Measurements from ENCODE around the gene COL1A2. TPM values are rescaled to one million over a fixed set of nuclear protein-coding genes. Genes with fewer than 3 reads are reported as not detected.

Gene COL1A2
- total and polyA plus RNA-seq, 2 donors (not counting 1 experiment from before 2014, with no cell fraction given), result 2,400 to 3,638 TPM

DNA sequence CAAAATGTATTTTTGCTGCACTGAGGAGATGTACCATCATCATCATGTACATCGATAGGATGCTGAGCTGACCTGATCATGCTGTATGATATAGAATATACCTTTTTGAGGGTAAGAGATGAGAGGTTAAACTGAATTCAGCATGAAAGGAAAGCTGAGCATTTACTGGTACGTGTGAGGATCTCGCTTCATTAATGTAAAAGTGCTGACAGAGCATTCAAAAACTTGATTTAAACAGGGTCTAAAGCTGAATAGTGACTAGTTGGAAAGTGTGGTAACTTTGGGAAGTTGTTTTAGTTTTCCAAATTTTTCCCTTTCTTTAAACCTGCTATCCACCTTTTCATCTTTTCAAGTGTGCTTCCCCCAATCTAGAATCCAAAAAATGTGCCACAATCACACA is 28.5 kb upstream of the COL1A2 start:
- no peaks in the 10 kb centered on the region for H3K27me3 ChIP-seq (ENCODE audit: control insufficient read depth, insufficient read depth, low read length)
- no peak for DNase-seq (ENCODE audit: low read depth in 2 of 2)
- no peak overlapping the region for H3K4me2 ChIP-seq (ENCODE audit: extremely low read depth, insufficient read depth, low read length)
- H4K20me1 ChIP-seq (ENCODE audit: control insufficient read depth, extremely low read depth, insufficient read depth, low read length), result no peaks in the 10 kb centered on the region
- H3K9me3 ChIP-seq (ENCODE audit: control insufficient read depth, insufficient read depth, low read depth, low read length), result no peaks in the 10 kb centered on the region
- H3K4me3 ChIP-seq (replicated peaks in 1 of 4; ENCODE audit: control extremely low read depth in 1 of 4, insufficient read depth in 1 of 4, low read depth in 3 of 4, low read length in 4 of 4), result no peak overlapping the region
- H2AFZ ChIP-seq (ENCODE audit: low read length), result no peak overlapping the region
- peaks cover 3% of the 10 kb centered on the region for H3K4me1 ChIP-seq (ENCODE audit: control insufficient read depth, extremely low read depth, insufficient read depth, low read length)
- TF ChIP-seq, protein P1, sequence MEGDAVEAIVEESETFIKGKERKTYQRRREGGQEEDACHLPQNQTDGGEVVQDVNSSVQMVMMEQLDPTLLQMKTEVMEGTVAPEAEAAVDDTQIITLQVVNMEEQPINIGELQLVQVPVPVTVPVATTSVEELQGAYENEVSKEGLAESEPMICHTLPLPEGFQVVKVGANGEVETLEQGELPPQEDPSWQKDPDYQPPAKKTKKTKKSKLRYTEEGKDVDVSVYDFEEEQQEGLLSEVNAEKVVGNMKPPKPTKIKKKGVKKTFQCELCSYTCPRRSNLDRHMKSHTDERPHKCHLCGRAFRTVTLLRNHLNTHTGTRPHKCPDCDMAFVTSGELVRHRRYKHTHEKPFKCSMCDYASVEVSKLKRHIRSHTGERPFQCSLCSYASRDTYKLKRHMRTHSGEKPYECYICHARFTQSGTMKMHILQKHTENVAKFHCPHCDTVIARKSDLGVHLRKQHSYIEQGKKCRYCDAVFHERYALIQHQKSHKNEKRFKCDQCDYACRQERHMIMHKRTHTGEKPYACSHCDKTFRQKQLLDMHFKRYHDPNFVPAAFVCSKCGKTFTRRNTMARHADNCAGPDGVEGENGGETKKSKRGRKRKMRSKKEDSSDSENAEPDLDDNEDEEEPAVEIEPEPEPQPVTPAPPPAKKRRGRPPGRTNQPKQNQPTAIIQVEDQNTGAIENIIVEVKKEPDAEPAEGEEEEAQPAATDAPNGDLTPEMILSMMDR (conservative IDR thresholded peaks at IDR 0.05 in 1 of 2, IDR thresholded peaks at IDR 0.05 in 1 of 2; ENCODE audit: low read depth in 1 of 2, low read length in 2 of 2), result no peak
- no peak for TF ChIP-seq EZH2 (IDR thresholded peaks at IDR 0.05; ENCODE audit: low read length, missing control alignments)
- H3K79me2 ChIP-seq (ENCODE audit: control insufficient read depth, insufficient read depth, low read length), result no peaks in the 10 kb centered on the region
- no peak overlapping the region for H3K27ac ChIP-seq (ENCODE audit: insufficient read depth, low read length)
- H3K36me3 ChIP-seq (ENCODE audit: control insufficient read depth, insufficient read depth, low read length), result no peaks in the 10 kb centered on the region
- no peak overlapping the region for H3K9ac ChIP-seq (ENCODE audit: insufficient read depth, low read length)

DNA sequence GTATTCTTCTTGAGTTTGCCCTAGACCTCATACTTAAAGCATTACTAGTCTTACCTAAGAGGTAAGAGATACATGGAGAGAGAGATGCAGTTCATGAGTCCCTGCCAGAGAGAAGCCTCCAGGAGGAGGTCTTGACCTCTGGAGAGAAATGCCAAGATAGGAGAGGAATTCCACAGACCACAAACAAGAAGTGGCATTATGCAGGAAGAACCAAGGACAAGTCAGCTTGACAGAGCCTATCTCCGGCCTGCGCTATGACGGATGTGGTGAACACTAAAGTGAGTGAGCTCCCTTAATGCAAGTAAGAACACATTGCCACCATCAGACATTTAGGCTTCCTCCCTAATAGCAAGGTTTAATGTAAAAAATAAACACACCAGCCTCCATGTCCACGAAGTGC is 27.9 kb upstream of the COL1A2 start:
- TF ChIP-seq, protein P1 (conservative IDR thresholded peaks at IDR 0.05 in 1 of 2, IDR thresholded peaks at IDR 0.05 in 1 of 2; ENCODE audit: low read depth in 1 of 2, low read length in 2 of 2), result no peak
- no peak for TF ChIP-seq EZH2 (IDR thresholded peaks at IDR 0.05; ENCODE audit: low read length, missing control alignments)
- H3K79me2 ChIP-seq (ENCODE audit: control insufficient read depth, insufficient read depth, low read length), result no peaks in the 10 kb centered on the region
- H3K36me3 ChIP-seq (ENCODE audit: control insufficient read depth, insufficient read depth, low read length), result no peaks in the 10 kb centered on the region
- H3K9me3 ChIP-seq (ENCODE audit: control insufficient read depth, insufficient read depth, low read depth, low read length), result no peaks in the 10 kb centered on the region
- no peak overlapping the region for H3K4me2 ChIP-seq (ENCODE audit: extremely low read depth, insufficient read depth, low read length)
- no peak overlapping the region for H3K4me3 ChIP-seq (replicated peaks in 1 of 4; ENCODE audit: control extremely low read depth in 1 of 4, insufficient read depth in 1 of 4, low read depth in 3 of 4, low read length in 4 of 4)
- H3K9ac ChIP-seq (ENCODE audit: insufficient read depth, low read length), result no peak overlapping the region
- no peaks in the 10 kb centered on the region for H3K27me3 ChIP-seq (ENCODE audit: control insufficient read depth, insufficient read depth, low read length)
- no peak for DNase-seq (ENCODE audit: low read depth in 2 of 2)
- H3K27ac ChIP-seq (ENCODE audit: insufficient read depth, low read length), result no peak overlapping the region
- no peaks in the 10 kb centered on the region for H4K20me1 ChIP-seq (ENCODE audit: control insufficient read depth, extremely low read depth, insufficient read depth, low read length)
- no peak overlapping the region for H2AFZ ChIP-seq (ENCODE audit: low read length)
- peaks cover 3% of the 10 kb centered on the region for H3K4me1 ChIP-seq (ENCODE audit: control insufficient read depth, extremely low read depth, insufficient read depth, low read length)

DNA sequence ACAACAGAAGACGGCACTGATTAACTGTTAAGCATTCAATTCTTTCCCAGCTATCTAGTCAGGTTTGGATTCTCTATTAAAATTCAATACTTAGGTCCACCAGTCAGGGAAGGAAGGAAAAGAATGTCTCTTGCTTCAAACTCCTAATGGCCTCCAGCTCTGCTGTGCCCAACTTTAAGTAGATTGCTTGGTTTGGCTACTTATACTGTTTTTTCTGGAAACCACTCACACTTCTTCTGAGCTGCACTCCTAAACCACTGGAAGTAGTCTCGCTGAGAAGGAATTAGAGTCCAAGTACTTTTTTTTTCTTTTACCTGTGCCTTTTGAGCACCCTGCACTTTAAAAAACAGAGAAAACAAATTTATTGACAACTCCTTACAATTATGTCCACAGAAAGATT is 26.7 kb upstream of the COL1A2 start:
- peak; percentile 75 to 91 for DNase-seq (ENCODE audit: low read depth in 2 of 2)
- H3K4me2 ChIP-seq (ENCODE audit: extremely low read depth, insufficient read depth, low read length), result peak overlapping the region; percentile 81
- H3K27me3 ChIP-seq (ENCODE audit: control insufficient read depth, insufficient read depth, low read length), result no peaks in the 10 kb centered on the region
- H3K36me3 ChIP-seq (ENCODE audit: control insufficient read depth, insufficient read depth, low read length), result no peaks in the 10 kb centered on the region
- H3K9ac ChIP-seq (ENCODE audit: insufficient read depth, low read length), result no peak overlapping the region
- H3K4me3 ChIP-seq (replicated peaks in 1 of 4; ENCODE audit: control extremely low read depth in 1 of 4, insufficient read depth in 1 of 4, low read depth in 3 of 4, low read length in 4 of 4), result peak overlapping the region in 2 of 4 experiments; percentile 13 to 40
- H3K79me2 ChIP-seq (ENCODE audit: control insufficient read depth, insufficient read depth, low read length), result no peaks in the 10 kb centered on the region
- peaks cover 3% of the 10 kb centered on the region for H3K4me1 ChIP-seq (ENCODE audit: control insufficient read depth, extremely low read depth, insufficient read depth, low read length)
- no peak for TF ChIP-seq EZH2 (IDR thresholded peaks at IDR 0.05; ENCODE audit: low read length, missing control alignments)
- TF ChIP-seq, protein P1 (conservative IDR thresholded peaks at IDR 0.05 in 1 of 2, IDR thresholded peaks at IDR 0.05 in 1 of 2; ENCODE audit: low read depth in 1 of 2, low read length in 2 of 2), result no peak
- no peaks in the 10 kb centered on the region for H3K9me3 ChIP-seq (ENCODE audit: control insufficient read depth, insufficient read depth, low read depth, low read length)
- H3K27ac ChIP-seq (ENCODE audit: insufficient read depth, low read length), result peak overlapping the region; percentile 63
- peak overlapping the region; percentile 19 for H2AFZ ChIP-seq (ENCODE audit: low read length)
- no peaks in the 10 kb centered on the region for H4K20me1 ChIP-seq (ENCODE audit: control insufficient read depth, extremely low read depth, insufficient read depth, low read length)

All from fibroblast of lung (primary cell).